Measurements from ENCODE around the gene MT1A.
"Not testable (repeated sequence)": the region's sequence is repeated elsewhere in the genome, so short reads cannot be mapped to it uniquely, and the experiment has no call there.

MT1A gene

GRCh38 chr16:56653218-56653617 is 14.8 kb downstream of the MT1A start:
- TF ChIP-seq CTCF (IDR thresholded peaks at IDR 0.05; ENCODE audit: insufficient read depth, low read depth, low read length, missing control alignments) = no peak
- H3K4me3 ChIP-seq (ENCODE audit: low read depth, low read length) = no peak overlapping the region
- no peak for DNase-seq (ENCODE audit: low read depth)

DNA sequence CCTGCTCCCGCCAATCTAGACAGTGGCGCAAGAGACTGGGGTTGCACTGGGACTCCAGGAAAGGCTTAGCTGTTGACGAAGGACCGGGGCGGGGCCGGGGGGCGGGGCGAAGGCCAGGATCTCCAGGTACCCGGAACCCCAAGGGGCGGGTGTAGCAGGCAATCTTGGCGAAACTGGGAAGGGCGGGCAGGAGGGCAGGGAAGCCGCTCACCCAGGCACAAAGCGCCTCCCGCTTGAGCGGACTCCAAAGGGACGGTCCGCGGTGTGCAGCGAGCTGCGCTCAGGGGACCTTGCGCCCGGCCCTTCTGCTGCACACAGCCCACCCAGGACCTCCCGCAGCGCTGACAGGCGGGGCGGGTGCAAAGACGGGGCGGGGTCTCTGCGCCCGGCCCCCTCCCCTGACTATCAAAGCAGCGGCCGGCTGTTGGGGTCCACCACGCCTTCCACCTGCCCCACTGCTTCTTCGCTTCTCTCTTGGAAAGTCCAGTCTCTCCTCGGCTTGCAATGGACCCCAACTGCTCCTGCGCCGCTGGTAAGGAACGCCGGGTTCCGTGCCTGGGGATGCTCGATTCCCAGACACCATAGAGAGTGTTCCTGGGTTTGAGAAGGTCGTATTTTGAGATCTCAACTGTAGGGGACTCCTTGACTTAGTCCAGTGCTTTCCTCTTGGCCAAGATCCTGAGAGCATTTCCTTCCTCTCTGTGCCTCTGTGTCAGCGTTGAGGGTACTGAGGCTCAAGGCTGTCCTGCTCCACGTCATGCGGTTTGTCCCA is 19.3 kb downstream of the MT1A start, which contains the start of gene MT1F:
Gene MT1F (plus strand): TSS at position 405 of the 772 bp plus-strand sequence. CDS start 100 bp downstream, at position 505.
- peak within 1 kb of the TSS; percentile 31 for H3K4me3 ChIP-seq (ENCODE audit: low read depth, low read length)
- peak; percentile 33 for DNase-seq (ENCODE audit: low read depth)
- no peak for TF ChIP-seq CTCF (IDR thresholded peaks at IDR 0.05; ENCODE audit: insufficient read depth, low read depth, low read length, missing control alignments)

DNA sequence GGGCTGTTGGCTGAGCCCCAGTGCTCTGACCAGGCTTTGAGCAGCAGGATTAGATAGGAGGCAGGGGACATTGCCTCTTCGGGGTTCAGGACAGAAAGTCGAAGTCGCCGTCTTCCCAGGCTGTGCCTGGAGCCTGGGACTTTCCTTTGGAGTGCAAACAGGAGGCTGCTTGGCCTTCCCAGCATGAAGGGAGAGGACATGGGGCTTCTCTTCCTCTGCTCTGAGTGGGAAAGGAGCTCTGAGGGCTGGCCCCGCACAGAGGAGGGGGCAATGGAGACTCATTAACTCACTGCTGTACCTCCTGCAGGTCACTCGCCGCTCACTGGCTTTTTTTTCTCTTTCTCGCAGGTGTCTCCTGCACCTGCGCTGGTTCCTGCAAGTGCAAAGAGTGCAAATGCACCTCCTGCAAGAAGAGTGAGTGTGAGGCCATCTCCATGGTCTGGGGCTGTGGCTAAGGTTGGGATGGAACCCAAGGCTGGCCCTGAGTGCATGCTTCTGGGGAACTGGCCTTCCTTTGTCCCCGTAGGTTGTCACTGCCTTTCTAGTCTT is 19.9 kb downstream of the MT1A start:
- no peak for DNase-seq (ENCODE audit: low read depth)
- no peak for TF ChIP-seq CTCF (IDR thresholded peaks at IDR 0.05; ENCODE audit: insufficient read depth, low read depth, low read length, missing control alignments)
- no peak overlapping the region for H3K4me3 ChIP-seq (ENCODE audit: low read depth, low read length)

- no peak overlapping the region for H3K4me3 ChIP-seq (ENCODE audit: low read depth, low read length)
- no peak for DNase-seq (ENCODE audit: low read depth)
- TF ChIP-seq CTCF (IDR thresholded peaks at IDR 0.05; ENCODE audit: insufficient read depth, low read depth, low read length, missing control alignments) = no peak
Measured at GRCh38 chr16:56662357-56663354, 24.2 kb downstream of the MT1A start.

DNA sequence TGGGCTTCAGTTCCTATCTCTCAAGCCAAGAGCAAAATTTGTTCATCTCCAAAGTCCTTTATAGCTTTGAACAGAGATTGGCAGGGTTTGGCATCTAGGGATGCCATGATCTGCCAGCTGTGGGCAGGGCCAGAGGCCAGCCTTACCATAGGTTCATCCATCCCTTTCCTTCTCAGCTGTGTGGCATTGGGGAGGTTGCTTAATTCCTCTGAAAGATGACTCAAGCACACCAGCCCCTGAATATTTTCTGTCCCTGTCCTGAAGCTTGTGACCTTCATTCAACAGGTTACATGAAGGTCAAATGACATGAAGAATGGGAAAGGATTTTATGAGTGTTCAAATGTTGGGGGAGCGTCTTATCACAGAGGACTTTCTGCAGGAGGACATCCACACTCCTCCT is 26.0 kb downstream of the MT1A start:
- DNase-seq (ENCODE audit: low read depth) = no peak
- no peak overlapping the region for H3K4me3 ChIP-seq (ENCODE audit: low read depth, low read length)
- no peak for TF ChIP-seq CTCF (IDR thresholded peaks at IDR 0.05; ENCODE audit: insufficient read depth, low read depth, low read length, missing control alignments)

GRCh38 chr16:56665286-56666261 is 27.1 kb downstream of the MT1A start:
- H3K4me3 ChIP-seq (ENCODE audit: low read depth, low read length); DNase-seq (ENCODE audit: low read depth): not testable (repeated sequence)

Data from GM12865 (cell line).